NCI-H526 (cell line): ENCODE measurements around the gene DCTD.

ENCODE experiments used
- DNase-seq, 2 experiments: peaks; one replicate each; lab custom pipeline; 2025; lab: John Stamatoyannopoulos, UW

Gene DCTD

DNA sequence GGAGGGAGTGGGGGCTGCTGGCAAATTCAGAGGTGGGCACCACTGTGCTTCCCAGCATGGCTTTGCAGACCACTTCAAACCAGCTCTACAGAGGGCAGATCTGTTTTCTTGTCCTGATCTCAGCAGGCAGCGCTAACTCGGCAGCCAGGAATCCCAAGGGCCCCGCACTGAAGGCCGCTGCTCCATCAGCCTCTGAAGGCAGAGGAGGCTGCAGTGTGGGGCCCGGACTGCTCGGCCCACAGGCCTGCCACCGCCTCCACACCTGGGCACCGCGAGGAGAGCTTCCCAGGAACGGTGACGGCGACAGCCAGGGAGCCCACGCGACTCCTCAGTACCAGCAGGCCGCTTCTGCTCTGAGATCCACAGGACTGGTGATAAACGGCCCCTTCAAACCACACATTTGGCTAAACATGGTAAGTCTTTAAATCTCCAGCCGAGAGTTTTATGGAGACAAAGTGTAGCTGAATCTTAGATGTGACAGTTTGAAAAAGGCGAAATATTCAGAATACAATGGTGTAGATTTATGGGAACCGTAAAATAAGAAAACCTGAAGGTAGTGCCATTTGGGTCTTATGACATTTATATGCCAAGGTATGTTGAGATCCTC lies 23.6 kb downstream of the DCTD start:
- DNase-seq = no peak

DNA sequence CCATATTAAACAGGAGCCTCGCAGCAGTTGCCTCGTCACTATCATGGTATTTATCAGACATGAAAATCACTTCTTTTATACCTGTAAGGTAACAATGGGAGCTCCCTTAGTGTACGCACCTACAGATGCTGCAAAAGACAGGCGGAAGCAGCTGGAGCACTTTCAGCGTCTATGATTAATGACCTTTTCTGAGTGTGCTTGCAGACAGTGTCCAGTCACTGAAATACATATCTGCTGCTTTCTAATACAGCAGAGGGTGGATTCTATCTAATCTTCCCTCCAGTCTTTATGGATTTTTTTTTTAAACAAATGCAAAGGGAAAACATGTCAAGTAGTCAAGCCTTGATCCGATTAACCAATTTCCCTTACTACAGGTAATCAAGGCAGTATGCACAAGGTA lies 24.1 kb downstream of the DCTD start:
- DNase-seq = no peak

DNA sequence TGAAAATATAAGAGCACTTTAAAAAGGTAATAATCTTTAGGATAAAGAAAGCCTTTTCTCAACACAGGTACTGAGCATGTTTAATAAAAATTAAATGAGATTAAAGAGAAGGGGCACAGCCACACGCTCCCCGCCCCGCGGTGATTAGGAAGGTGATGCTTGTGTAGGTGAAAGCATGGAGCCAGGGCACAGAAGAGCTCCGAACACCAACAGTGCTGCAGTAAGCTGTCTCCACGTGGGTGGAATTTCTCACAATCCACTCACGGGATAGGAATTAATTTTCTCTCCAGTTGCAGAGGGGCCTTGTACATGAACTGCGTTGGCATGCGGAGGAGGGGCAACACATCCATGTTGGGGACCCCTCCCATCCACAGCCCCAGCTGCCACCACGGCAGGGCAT lies 27.0 kb downstream of the DCTD start:
- no peak for DNase-seq

DNA sequence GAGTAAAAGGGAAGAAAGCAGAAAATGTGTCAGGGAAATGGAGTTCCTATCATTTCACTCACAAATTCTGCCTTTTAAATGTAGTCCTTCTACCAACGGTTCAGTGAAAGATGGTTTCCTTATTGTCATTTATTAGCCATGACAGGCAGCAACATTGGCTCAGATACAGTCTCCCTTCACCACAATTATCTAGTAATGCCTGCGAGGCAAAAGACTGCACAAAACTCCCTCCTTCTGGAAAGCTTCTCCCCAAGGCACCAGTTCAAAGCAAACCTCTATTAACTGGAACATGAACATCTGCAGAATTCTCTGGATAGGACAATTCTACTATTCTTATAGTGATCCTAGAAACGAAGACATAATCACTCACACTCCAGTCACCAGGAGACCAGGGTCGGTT lies 28.3 kb downstream of the DCTD start:
- DNase-seq = no peak

DNA sequence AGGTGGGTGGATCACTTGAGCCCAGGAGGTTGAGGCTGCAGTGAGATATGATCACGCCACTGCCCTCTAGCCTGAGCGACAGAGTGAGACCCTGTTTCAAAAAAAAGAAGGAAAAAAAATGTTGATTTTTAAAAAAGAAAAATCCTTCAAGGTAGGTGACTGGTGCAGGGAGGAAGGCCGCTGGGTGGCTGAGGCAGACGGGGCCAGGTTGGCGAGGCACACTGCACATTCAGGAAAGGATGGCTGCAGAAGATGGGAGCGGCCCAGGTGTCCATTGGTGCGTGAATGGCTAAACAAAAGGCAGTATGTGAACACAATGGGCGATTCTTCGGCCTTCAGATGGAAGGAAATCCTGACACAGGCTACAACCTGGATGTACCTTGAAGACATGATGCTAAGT lies 30.4 kb downstream of the DCTD start:
- peak in 1 of 2 experiments; percentile 3 for DNase-seq

DNA sequence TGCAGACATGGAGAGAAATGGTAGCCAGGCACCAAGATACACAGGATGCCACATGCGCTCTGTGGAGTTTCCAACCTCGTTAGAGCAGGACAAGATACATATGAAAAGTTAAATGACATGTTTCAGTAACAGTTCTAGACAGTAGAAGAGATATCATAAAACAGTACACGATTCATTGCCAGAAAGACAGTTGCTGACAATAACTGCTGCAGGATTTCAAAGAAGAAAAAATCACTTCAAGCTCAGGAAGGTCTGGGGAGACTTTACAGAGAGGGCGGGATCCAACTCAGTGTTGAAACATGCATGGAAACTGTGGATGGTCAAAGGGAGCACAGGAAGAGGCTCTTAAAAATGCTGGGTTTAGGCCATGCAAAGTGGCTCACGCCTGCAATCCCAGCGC lies 31.0 kb downstream of the DCTD start:
- no peak for DNase-seq

DNA sequence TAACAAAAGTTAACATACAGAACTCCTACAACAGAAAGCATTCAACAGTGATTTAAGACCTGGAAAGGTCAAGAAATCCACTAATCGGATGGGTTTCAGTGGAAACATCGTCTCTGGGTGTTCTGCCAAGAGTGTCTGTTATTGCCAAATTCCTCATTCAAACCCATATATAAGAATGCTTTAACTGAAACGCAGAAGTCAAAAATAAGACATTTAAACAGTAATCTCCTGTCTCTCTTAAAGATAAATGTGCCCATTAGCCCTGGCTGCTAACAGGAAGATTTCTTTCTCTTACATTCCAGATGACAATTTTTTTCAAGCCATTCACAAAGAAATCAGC lies 31.5 kb downstream of the DCTD start:
- DNase-seq = no peak

DNA sequence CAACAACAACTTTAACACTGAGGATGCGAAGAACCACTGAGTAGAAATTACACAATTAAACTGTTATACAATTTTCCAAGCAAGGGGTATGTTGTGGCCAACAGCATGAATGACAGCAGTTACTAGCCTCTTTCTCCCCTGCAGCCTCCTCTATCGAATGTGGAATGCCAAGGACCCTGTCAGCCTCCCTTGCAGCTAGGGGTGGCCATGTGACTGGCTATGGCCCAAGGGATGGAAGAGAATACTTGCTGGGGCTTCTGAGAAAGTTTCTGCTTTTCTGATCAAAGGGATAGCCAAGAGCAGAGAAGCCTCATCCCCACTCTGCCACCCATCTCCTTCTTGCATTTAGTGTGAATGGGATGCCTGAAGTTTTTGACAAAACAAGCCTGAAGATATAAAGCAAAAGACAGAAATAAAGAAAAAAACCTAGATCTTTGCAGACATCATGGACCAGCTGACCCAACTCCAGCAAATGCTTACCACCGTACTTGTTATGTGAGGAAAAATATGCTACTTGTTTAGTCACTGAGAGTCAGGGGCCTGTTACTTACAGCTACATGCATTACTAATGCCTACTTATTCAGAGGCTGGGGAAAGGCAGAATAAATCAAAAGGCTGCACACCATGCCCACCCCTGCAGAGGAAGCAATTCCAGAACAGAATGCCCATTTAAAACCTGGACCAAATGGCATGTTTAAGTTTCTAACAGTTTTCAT lies 32.0 kb downstream of the DCTD start:
- DNase-seq = no peak

DNA sequence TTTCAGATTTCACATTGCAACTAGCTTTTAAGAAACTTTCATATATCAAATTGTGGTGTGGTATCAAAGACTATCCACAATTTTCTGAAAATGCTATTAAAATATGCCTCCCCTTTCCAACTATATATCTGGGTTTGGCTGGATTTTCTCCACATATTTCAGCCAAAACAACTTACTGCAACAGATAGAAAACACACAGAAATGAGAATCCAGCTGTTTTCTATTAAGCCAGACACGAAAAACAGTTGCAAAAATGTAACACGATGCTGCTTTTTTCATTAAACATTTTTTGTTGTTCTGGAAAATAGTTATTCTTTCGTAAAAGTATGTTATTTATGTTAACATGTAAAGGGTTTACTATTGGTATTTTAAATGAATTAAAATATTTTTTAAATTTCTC lies 33.1 kb downstream of the DCTD start:
- no peak for DNase-seq

DNA sequence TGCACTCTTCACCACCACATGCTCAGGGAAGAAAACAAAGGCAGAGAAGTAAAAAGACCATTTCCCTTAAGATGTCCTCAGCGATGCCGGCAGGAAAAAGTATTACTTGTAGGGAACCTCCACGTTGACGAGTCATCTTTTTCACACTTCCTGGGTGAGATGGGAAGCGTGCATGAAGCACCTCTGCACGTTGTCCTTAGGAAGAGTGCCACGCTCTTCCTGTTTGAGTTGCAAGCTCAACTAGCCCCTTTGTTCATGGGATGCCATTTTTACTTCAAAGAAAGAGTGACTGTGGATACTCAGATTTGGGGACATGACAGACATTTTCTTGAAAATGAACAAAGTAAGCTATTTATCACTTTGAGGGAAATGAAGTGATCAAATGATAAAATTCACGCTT lies 33.8 kb downstream of the DCTD start:
- no peak for DNase-seq

DNA sequence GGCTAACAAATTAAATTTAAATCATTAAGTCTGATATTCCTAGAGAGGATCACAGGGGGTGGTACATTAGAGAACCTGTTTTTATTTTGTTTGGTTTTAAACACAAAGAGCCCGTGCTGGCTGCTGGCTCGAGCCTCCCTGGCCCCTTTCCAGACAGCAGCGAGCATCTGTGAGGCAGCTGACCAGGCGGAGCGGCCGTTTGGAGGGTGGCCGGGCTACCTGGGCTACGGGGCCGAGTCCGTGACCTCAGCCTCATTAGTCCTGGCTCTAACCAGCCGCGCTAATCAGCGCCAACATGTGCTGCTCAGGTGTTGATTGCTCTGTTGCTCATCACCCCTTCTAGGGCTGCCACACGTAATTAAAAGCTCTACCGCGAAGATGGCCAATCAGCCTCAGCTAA lies 35.3 kb downstream of the DCTD start:
- DNase-seq = no peak

DNA sequence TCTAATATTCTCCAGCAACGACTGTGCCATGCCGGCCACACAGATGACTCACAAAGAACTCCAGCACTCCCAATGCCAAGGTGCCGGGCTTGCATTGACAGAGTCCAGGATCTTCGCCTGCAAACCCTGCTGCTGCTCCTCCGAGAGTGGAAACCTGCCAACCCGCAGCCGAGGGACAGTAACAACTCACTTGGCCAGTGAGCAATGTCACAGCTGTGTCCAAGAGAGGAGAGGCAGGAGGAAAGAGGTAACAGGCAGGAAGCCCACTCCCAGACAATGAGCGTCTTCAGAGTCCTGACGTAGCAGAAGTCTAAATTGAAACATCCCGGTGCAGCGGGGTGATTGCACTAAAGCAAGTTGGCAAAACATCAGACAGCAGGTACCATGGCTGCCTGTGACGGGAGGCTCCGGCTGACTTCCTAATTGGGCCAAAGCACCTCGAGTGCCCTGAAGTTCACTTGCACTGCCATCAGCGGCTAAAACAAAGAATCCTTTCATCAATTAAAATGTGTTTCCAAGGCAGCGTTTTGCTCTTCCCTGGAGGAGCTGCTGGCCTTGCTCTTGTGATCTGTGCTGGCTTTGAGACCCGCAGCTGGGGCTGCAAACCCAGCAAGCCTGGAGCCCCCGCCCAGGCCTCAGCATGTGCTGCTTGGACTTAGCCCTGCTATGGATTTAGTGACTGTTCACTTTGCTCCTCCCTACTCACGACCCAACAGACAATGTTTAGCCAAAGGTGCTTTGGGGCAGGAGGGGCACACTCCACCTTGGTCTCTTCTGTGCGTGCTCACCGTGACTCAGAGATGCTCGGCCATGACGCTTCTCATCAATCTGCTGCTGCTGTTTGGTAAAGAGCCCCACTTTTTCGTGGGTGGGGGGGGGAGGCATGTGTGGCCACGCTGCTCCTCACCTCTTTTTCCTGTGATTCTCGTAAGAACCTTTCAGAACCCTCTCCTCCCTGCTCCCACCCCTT lies 36.5 kb downstream of the DCTD start:
- peak in 1 of 2 experiments; percentile 20 for DNase-seq

DNA sequence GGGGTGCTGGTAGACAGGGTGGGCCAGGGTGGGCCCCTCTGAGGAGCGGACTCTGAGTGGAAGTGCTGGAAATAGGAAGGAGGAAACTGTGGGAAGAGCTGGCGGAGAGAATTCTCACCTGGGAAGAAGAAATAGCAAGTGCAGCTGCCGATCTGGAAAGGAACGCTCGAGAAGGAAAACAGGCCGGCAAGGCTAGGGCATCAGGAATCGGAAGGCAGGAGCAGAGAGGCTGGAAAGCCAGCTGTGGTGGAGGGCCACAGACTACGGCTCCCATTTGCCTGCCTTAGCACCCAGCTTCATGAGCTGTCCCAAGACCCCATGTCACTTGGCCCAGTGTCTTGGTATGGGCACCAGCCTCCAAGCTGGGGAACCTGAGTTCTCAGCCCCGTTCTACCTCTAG lies 37.3 kb downstream of the DCTD start:
- DNase-seq = no peak

DNA sequence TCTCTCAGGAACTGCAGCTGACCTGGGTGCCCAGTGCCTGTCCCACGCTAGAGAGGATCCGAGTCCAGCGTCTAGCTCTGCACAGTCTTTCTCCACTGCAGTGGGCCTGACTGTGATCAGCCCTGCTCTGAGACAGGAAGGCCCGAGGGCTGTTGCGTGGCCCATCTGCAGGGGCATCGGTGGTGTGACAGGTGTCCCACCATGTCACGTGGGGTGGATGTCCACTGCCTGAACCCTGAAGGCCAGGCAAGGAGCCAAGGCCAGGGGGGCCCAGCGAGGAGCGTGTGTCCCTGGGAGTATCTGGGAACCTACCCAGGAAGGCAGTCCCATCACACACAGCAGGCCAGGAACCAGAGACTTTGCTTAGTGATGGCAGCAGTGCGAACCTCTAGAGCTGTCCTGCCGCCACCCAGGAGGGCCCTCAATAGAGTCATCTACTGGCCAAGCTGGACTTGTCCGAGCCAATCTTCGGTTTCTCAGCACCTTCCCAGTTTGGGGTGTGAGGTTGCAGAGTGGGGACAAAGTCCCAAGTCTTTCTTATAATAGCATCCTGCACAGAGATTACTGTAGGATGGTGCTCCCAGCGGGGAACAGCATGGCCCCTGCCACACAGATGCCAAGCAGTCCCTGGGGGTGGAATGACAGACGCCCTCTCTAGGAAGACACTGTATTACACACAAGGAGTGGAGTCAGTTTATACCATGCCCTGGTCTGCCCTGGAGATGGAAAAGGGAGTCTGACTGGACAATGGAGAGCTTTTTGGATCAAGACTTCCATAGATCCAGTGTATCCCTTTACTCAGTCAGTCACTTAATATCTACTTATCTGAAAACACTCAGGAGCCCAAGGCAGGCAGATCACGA lies 38.3 kb downstream of the DCTD start:
- no peak for DNase-seq

DNA sequence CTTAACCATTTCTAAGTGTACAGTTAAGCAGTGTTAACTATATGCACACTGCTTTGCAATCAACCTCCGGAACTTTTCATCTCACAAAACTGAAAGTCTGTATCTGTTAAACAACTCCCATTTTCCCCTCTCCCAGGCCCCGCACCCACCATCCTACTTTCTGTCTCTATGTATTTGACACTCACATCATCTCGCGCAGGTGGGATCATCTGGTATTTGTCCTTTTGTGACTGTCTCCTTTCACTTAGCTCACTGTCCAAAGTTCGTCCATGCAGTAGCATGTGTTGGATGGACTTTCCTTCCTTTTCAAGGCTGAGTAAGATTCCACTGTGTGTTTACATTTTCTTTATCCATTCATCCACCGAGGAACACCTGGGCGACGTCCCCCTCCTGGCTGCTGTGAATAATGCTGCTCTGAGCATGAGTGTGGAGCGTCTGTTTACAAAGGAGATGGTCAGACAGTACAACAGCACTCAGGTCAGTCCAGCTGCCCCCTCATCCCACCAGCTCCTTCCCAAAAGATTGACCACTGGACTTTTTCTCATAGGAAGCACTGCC lies 39.8 kb downstream of the DCTD start:
- no peak for DNase-seq

DNA sequence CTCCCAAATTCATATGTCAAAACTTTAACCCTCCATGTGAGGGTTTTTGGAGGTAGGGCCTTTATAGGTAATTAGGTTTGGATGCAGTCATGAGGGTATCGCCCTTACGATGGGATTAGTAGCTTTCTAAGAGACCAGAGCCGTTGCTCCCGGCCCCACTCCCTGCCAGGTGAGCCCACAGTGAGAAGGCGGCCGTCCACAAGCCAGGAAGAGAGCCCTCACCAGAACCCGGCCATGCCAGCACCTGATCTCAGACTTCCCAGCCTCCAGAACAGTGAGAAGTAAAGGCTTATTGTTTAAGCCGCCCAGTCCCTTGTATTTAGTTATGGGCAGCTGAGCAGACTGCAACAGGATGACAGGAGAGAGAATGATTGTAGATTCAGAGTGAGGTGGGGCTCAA lies 40.8 kb downstream of the DCTD start:
- no peak for DNase-seq

DNA sequence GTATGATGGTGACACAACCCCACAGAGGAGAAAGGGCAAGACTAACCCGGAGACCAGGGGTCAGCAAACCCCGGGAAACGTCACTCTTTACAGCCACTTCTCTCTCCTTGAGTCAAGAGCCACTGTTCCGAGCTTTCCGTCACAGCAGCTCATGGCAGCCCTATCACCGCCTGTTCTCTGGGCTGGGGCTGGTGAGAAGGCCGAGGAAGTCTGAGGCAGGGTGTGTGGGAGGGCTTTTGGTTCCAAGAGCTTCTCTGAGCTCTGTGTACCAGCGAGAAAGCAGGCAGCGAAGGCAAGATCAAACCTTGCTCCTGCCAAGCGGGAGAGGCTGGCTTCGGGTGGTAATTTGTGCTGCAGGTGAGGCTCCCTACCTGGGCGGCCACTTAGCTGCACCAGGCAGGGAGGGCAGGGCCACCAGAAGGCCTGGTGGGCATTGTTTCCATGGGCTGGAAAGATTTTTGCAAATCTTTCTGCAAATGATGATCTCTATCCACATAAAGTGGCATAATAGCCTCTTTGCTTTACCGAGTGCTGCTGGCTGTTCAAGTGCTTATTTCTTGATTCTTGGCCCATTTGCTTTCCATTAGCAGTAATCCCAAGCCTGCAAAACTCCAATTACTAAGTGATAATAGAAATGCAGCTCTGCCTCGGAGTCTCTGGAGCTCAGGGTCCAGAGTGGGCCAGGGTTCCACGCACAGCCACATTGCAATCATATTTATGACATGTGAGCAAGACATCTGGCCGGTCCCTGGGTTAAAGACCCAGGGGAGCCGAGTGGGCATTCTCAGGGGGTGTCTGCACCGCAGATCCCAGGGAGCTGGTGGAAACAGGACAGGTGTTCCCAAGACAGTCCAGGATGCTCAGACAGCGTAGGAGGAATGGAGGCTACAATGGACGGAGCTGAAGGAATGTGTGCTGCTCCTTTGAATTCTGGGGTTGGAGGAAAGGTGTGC lies 41.5 kb downstream of the DCTD start:
- no peak for DNase-seq

DNA sequence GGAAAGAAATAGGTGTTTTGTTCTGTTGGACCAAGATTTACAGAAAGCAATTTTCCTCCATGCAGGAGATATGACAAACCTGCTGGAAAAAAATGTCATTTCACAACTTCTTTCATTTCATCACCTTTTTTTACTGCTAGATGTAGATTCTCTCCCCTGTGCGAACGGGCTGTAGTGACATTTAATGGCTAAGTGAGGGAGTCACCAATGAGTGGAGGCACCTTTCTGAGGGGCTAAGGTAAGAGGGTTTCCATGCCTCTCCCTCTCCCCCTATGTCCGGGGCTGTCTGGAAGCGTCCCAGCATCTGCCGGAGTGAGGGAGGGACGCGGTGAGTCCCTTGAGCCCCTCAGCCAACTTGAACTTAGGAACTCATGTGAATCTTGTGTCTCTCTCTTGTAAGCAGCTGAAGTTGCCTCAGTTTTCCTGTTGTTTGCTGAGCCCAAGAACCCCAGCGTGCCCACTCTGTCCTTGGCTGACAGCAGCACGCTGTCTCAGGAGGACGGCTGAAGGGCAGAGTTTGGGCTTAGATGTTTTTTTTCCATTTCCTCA lies 42.3 kb downstream of the DCTD start:
- no peak for DNase-seq

DNA sequence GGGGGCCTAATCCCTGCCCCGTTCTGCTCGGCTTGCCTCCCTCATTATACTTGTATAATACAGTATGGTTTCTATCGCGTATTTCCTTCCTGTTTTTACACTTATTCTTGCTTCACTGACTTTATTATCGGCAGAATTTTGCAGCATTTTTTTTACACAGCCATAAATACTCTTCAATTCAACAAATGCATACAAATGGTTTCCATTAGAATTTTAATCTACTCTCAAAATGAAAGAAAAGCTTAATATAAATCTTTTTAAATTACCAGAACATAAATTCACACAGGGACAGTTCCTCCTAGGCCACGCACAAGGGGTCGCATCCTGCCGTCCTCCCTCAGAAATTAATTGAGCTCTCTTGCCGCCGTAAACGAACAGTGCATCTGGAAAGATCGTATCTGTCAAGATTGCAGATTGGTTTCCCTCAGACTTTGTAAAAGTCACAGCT lies 42.9 kb downstream of the DCTD start:
- DNase-seq = no peak

DNA sequence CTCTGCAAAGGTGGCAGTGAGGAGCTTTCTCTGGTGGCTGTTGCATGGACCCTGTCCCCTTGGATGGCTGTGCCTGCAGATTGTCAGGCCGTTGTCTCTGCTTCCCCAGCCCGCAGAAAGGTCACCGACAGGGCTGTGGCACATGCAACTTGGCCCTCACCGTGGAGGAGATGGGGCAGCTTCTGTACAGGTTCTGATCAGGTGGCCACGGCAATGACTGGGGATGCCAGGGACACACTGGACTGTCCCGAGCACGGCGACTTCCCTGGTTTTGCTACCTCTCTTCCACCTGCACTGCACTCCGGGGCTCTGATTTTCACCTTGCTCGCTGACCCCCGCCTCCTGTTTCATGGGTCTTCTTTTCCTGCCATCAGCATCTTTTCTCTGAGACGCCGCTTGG lies 43.5 kb downstream of the DCTD start:
- DNase-seq = no peak
